Left lung (tissue), 10 donors: Measurements from ENCODE around the gene FAM3D. TPM values are rescaled to one million over a fixed set of nuclear protein-coding genes. Genes with fewer than 3 reads are reported as not detected.

Source experiments
- ATAC-seq: fragments of 200-7000 bp; cut with Tn5 transposase; one replicate; pipeline ENCODE4 v1.9.1; 2020; ENCODE audit warnings: moderate library complexity
- DNase-seq, 4 donors: peaks; one replicate each; pipeline ENCODE4 v3.0.0-alpha.2; 2013 to 2020
- H3K27ac ChIP-seq, 2 donors: fragments of 200-600 bp; sonication (generic) in 1 of 2; one replicate each; pipeline versions ENCODE4 v1.5.0 to v1.8.0; 2020 to 2021
- H3K27me3 ChIP-seq, 2 donors: fragments of 200-600 bp; sonication (generic) in 1 of 2; one replicate each; pipeline versions ENCODE4 v1.5.0 to v1.8.0; 2020 to 2021
- H3K36me3 ChIP-seq, 2 donors: fragments of 200-600 bp; sonication (generic) in 1 of 2; one replicate each; pipeline versions ENCODE4 v1.5.0 to v1.8.0; 2020 to 2021
- H3K4me1 ChIP-seq, 2 donors: fragments of 200-600 bp; one replicate each; pipeline ENCODE4 v1.8.0; 2021
- H3K4me3 ChIP-seq, 2 donors: fragments of 200-600 bp; sonication (generic) in 1 of 2; one replicate each; pipeline versions ENCODE4 v1.5.0 to v1.8.0; 2020 to 2021; ENCODE audit warnings: mild to moderate bottlenecking in 1 of 2
- H3K9me3 ChIP-seq, 2 donors: fragments of 200-600 bp; sonication (generic) in 1 of 2; one replicate each; pipeline versions ENCODE4 v1.5.0 to v1.8.0; 2020 to 2021
- CTCF ChIP-seq, 2 donors: fragments of 200-600 bp; sonication (generic) in 1 of 2; IDR thresholded peaks; one replicate each; pipeline versions ENCODE4 v1.5.0 to v1.8.0; 2021; ENCODE audit warnings: antibody characterized with exemption in 2 of 2
- intact Hi-C, 2 donors: fragments of 100-400 bp; cut with DNase I; formaldehyde crosslinking; loops; one replicate each; pipeline versions ENCODE4 v1.11.2 to v1.14.2; 2022
- polyA plus RNA-seq, 6 donors: library from polyadenylated mRNA; unstranded; fragments of 120-200 nt; gene quantifications; one replicate each; pipeline ENCODE4 v1.2.1, GENCODE V29; 2013; ENCODE audit not compliant: insufficient read length in 6 of 6
- total RNA-seq, 2 donors: library from RNA; stranded (reverse); fragmentation: NEBNext Ultra II Directional; extraction: Animal tissue kit (Norgen Biotek cat#: 25700); gene quantifications; one replicate each; pipeline ENCODE4 v1.2.1, GENCODE V29; 2021
- donor health status: DM: no; HTN: yes; CAD: no.
- donor health status: DM: no; HTN: no; CAD: no.

The FAM3D gene
- total and polyA plus RNA-seq, 8 donors, result 1.5 to 4.4 (median 3.5) TPM

DNA sequence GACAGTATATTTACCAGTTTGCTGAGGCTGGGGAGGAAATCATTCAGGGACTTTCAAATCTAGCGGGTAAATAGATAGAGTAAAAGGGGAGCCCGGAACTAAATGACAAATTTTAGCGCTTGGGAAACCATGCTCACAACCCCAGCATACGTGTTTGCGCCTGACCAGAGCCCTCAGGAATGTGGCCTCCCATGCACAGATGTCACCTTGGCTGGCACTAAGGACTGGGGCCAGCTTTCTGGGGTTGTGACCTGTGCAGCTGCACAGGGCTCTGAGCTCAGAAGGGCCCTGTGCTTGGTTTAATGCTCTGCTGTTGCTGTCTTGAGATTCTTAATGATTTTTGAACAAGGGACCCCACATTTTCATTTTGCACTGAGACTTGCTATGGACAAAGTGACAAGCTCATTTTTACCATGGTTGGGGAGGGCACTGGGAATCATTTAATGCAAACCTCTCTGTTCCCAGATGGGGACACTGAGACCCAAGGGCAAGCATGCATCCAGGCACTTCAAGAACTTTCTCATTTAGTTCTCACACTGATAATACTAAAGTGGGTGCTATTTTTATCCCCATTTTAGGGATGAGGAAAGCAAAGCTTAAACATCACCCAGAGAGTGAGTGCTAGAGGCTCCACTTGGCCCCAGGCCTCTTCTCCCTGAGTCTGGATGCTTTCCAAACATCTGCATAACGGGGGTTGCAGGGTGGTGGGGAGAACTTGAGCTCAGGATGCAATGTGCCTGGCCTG, 45.3 kb downstream of the FAM3D start:
- ATAC-seq, result no peak
- no peak for TF ChIP-seq CTCF (IDR thresholded peaks at IDR 0.05)
- no peaks in the 10 kb centered on the region for H3K4me1 ChIP-seq
- H3K4me3 ChIP-seq, result no peak overlapping the region
- H3K36me3 ChIP-seq, result no peaks in the 10 kb centered on the region
- no peak for DNase-seq
- no peaks in the 10 kb centered on the region for H3K27me3 ChIP-seq
- intact Hi-C loops, result no loop called here
- H3K9me3 ChIP-seq, result no peaks in the 10 kb centered on the region
- H3K27ac ChIP-seq, result no peak overlapping the region

- ATAC-seq (no peak), DNase-seq (no peak)
- intact Hi-C loops, result no loop called here
- Histone ChIP-seq H3K36me3 (no peaks in the 10 kb centered on the region), H3K9me3 (no peaks in the 10 kb centered on the region), H3K27me3 (no peaks in the 10 kb centered on the region), H3K4me1 (no peaks in the 10 kb centered on the region), H3K27ac (no peak overlapping the region), H3K4me3 (no peak overlapping the region)
- TF ChIP-seq CTCF (IDR thresholded peaks at IDR 0.05), result no peak
Observed at GRCh38 chr3:58620421-58620820, 46.2 kb downstream of the FAM3D start.

DNA sequence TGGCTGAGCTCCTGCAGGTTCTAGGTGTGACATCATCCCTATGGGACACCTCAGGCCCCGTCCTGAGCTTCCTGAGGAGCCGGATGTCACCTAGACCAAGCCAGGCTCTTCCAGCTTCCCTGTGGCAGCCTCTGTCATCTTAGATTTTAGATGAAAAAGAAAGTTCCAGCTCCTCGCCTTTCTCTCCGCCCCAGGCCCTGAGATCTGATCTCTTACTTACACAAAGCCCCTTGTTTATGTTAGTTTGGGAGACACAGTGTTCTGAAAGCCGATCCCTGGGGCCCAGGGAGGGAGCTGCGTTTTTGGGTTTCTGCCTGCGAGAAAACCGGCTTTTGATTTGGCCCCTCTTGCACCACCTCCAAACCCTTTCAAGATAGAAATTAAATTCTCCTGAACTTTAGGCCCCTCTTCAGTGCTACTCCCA, 49.2 kb downstream of the FAM3D start:
- Histone ChIP-seq H3K4me1 (no peaks in the 10 kb centered on the region), H3K27me3 (no peaks in the 10 kb centered on the region), H3K36me3 (no peaks in the 10 kb centered on the region), H3K27ac (no peak overlapping the region), H3K4me3 (no peak overlapping the region), H3K9me3 (no peaks in the 10 kb centered on the region)
- intact Hi-C loops, result no loop called here
- DNase-seq, result peak in 1 of 4 donors; percentile 30
- no peak for ATAC-seq
- TF ChIP-seq CTCF (IDR thresholded peaks at IDR 0.05), result no peak

DNA sequence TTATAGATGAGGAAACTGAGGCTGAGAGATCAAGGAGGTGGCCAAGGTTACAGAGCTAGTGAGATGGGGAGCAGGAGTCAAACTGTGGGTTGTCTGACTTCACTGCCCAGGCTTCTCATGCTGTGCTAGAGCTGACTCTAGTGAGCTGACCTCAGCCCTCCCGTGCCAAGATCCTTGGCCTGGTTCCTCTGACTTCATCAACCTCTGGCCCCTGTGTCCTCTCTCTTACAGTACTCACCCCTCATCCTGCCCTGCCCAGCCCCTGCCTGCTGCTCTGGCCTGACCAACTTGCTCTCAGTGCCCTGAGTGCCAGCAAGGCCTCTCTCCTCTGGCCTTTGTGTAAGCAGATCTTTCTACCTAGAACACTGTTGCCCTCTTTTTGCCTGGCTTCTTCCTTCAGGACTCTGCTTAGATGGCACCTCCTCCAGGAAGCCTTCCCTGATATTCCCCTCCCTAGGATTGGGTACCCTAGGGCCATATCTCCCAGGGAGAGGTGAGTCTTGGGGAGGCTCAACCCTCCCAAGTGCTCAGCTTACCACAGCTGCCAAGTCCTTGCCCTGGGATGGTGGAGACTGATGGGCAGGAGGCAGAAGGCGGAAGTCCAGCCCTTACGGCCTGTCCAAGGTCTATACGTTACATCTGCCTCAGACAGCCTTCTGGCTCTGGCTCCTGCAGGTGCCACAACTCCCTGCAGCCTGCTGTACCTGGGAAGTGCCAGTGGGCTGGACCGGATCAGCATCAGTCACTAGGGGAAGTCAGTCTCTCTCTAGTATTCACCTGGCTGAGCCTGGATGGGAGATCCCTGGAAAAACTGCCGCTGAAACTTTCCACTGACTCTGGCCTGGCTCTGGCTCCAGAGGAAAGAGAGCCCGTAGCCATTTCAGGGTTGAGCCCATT, 53.1 kb downstream of the FAM3D start:
- no peak overlapping the region for H3K27ac ChIP-seq
- no peaks in the 10 kb centered on the region for H3K36me3 ChIP-seq
- no peaks in the 10 kb centered on the region for H3K27me3 ChIP-seq
- no peak overlapping the region for H3K4me3 ChIP-seq
- no peaks in the 10 kb centered on the region for H3K4me1 ChIP-seq
- no peak for ATAC-seq
- no peaks in the 10 kb centered on the region for H3K9me3 ChIP-seq
- no peak for TF ChIP-seq CTCF (IDR thresholded peaks at IDR 0.05)
- intact Hi-C loops, result no loop called here
- DNase-seq, result no peak

GRCh38 chr3:58612830-58613229, 53.7 kb downstream of the FAM3D start:
- no peaks in the 10 kb centered on the region for H3K4me1 ChIP-seq
- no peak overlapping the region for H3K4me3 ChIP-seq
- no peak for TF ChIP-seq CTCF (IDR thresholded peaks at IDR 0.05)
- H3K9me3 ChIP-seq, result no peaks in the 10 kb centered on the region
- H3K27me3 ChIP-seq, result no peaks in the 10 kb centered on the region
- no peaks in the 10 kb centered on the region for H3K36me3 ChIP-seq
- H3K27ac ChIP-seq, result no peak overlapping the region
- DNase-seq (no peak), ATAC-seq (no peak)
- intact Hi-C loops, result no loop called here
